GM18870 (cell line): Measurements from ENCODE around the gene ZEB2.

Source experiments
- ATAC-seq: cut with Tn5 transposase; IDR thresholded peaks from one replicate; pipeline ENCODE4 v1.9.1; 2021; ENCODE audit warnings: moderate library complexity; ENCODE audit not compliant: unreplicated experiment

Gene ZEB2

DNA sequence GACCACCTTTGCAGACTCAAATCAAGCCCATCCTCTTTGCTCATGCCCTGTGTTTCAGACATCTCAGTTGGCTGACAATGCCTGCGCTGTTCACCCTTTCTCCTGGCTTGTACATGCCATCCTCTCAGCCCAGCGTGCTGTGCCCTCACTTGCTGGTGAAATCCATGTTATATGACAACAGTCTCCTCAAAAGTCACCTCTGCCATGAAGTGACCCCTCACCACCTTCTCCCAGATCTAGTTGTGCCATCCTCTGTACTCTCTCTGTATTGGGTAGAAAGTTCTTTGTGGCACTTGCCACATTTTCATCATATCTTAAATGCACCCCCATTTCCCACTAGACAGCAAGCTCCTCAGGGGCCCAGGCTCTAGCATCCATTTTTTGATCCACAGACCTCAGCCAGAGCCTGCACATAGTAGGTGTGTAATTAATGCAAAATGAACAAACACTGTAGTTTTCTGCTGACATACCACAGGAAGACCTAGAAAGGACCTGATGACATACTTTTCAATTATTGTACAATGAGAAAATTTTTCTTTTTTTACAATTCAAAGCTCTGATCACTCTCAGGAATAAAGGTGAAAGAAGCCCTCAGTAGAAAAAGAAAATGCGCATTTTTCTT is 22.8 kb downstream of the ZEB2 start:
- ATAC-seq = no peak

DNA sequence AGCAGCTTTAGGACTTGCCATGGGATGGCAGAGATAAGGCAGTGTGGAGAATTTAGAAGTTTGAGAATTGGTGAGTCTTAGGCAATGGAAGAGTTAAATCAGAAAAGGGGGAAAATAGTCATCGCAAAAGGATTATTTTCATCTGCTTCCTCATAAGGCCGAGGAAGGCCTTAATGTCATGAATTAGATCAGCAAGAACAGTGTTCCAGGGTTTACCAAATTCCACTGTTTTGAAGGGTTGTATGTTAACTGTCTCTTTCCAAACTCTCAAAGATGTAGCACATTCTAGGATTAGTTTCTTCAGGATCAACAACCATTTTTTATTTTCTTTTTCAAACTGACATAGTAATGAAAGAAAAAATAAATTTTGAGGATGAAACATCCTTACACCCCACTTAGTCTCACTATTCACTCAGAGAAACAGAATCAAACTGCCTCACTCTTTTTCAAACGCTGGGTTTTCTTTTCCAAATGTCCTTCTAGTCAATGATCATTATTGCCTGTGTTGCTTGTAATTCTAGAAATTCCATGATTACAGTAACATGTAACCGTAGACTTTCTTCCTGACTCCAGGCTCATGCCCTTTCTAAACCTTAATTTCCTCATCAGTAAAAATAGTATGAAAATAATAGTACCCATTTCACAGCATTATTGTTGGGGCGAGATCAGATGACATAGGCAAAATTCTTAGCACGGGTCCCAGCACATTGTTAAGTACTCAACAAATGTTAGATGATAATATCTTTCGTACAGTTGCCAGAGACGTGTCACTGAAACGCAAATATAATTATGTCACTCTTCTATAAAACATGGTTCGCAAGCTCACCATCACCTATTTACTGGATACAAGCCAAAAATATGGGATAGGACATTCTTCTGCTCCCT is 23.6 kb downstream of the ZEB2 start:
- ATAC-seq = no peak

DNA sequence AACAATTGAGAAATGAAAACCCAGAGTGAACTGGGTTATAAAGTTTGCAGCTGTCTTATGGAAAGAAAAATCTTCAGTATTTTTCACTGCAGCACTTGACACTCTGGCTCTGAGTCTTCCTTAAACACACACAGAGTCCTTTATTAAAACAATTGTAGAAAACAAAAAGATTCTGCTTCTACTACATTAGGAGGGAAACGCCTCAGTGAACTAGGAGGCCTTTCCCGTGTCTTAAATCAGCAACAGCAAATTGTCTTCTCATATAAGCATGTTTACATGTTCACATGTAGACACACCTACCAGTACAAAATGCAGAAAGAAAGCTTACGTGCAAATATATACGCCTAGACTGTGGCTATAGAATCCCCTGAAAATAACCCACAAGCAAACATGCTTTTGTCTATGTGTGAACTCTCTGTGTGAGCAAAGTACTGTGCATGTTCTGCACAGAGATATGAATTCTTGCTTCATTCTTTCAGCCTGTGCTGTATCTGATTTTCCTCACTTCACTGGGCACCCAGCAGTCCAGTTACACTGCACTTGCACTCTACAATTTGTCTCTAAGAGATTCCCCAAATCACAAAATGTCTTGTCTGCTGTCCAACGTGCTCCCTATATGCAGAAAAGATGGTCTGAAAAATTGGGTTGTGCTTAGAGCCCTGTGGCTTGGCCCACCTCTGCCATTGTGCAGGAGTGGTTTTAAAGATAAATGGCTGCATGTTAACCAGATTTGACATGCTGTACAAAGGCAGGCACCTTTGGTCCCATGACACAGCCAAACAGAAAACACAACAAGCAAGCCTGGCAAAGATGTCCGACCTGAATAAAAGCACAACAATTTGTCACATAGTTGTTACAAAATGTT is 24.5 kb downstream of the ZEB2 start:
- no peak for ATAC-seq

DNA sequence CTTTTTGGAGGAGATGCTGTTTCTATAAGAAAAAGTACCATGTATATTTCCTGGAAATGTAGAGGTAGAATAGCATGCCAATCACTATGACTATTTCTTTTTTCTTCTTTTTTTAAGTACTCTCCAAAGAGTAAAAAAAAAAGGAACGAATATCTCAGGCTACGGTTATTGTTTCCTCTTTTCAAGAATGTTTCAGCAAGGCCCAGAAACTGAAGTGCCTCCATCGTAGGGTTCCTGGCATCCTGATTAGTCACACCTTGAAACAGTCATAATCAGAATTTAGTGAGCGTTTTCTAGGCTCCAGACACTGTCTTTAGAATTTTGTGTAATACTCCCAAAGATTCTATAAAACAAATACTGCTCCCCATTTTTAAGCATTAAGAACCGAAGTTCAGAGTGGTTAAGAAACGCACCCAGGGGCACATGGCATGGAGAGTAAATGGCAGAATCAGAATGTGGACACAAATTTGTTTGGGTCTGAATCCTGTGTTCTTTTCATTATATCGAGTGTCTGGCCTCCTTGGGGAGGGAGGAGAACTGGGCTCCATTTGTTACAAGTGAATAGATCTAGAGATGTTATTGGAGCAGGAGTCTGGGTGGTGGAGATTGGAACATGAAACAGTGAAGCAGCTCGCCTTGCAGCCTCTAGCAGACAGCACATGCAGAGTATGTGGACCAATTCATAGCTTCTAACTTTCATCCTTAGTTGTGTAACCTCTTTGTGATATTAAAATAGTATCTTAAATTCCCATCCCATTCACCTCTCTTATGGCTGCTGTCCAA is 26.7 kb downstream of the ZEB2 start:
- ATAC-seq = no peak

DNA sequence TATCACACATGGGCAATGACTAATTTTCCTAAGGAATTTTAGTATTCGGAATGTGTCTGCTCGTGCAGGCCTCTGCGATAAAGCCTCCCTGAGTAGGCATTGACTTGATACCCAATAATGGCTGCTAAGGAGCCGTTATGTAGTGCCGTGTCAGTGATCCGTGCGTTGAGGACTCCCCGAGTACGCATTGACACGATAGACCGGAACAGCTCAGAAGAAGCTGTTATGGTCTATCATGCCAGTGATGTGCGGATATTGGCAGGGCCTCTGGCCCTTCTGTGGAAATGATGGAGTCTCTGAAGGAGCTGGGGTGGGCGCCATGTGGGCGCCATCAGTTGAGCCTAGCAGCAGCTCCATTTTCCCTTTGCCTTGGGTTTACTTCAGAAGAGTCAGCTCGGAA is 29.1 kb downstream of the ZEB2 start:
- ATAC-seq = no peak

DNA sequence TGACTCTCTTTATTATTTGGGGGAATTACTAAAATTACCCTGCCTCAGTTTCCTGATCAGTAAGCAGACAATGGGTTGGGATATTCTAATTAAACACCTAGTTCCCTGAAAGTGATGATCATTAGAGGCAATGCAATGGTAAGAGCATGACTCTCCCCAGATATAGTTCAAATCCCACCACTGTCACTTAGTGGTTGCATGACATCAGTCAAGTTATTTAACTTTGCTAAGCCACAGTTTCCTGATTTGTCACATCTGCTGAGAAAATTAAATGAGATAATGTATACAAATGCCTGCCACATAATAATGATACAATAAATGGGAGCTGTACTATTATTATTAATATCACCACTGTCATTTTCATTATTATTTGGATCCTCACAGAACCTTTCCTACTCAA is 29.9 kb downstream of the ZEB2 start:
- no peak for ATAC-seq

DNA sequence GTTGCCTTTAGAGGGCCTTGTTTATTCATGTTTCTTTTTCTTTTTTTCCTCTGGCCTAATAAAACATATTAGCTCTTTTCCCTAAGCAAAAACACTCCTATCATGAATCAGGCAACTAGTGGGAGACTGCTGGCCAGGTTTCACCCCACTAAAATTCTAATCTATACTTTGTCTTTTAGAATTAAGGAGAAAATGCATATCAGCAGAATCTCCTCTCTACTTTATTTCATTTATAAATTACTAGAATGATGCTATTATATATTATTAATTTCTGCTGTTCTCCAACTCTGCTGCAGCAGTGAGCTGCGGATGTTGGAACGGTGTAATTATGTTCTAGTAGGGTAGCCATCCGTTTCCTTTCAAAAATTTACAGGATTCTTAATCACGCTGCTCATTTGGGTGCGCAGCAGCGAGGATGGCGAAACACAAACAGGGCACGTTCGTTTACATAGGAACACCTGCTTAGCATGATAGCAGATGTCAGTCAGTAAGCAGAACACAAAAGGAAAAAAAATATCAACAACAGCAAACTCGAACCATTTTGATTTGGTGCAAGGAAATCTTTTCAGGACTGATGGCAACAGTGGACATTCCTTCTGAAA is 30.5 kb downstream of the ZEB2 start:
- no peak for ATAC-seq

DNA sequence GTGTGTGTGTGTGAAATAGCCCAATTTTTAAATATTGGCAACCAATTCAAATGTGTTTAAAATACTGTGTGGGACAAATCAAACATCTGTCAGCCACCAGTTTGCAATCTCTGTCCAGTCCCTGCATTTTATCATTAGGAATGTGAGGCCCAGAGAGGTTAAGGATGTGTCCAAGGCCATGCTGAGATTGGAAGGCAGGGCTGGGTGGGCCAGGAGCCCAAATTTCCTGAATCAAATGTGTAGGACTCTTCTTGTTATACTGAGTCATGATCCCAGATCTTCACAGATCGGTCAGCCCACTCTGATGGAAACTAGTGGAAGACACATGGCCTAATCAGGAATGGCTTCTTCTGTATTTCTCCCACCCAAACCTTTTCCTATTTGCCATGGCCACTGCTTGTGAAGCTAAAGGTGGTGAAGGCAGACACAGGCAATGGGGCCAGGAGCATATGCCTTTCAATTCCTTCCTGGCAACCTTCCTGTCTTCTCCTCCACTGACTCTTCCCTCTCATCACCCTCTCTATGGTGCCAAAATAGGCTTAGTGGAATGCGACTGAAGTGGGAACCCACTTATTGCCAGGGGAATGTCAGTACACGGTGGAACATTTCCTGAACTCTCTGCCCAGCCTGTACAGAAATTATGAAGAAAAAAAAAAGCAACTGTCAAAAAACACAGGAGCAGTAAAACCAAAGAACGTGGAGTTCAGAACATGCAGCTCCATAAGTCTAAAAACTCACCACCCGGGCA is 35.5 kb downstream of the ZEB2 start:
- no peak for ATAC-seq

DNA sequence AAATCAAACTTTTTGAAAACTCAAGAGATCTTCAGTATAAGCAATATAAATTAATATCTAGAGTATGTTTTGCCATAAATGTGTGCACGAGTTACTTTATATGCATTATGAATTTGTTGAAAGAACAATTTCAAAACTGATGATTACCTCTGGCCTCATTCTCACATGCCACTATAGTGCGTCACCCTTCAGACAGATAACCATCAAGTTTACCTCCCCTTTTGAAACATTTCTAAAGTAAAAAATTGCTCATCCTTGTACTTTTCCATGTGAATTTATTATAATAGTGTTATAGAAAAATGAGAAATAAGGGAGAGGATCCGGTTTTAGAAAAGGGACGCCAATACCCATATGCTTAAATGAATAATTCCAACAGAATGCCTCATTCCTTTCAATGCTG is 38.3 kb downstream of the ZEB2 start:
- ATAC-seq = no peak

DNA sequence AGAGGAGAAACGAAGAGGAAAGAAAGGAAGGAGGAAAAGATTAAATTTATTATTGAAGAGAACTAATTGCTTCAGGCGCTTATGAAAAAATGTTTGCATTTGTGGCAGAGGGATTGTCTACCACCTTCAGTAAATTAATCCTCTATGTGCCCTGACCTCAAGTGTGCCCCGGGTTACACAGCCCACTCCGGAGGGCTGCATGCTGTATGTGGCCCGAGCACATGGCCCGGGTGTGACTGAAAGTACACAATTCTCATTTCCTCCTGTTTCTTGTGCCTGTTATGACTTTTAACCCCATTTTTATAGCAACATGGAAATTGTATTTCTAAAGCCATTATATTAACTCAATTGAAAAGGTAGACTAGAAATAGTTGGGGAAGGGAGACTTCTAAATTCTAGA is 38.8 kb downstream of the ZEB2 start:
- ATAC-seq = no peak

DNA sequence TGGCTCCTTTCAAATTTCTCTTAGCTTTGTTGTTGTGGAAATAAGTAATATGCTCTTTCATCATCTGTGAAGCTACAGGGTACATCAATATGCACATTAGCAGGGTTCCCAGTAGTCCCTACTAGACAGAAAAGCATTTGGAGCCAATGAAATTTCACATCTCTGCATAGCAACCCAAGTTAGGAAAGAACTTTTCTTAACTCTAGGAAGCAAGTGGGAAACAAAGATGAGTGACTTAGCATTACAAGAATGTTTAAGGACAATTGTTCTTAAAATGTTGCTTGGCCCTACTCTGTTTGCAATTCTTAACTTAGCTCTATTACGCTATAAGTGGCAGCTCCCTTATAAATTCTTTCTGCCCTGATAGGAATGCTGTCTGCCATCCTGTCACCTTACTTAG is 39.6 kb downstream of the ZEB2 start:
- ATAC-seq = no peak

DNA sequence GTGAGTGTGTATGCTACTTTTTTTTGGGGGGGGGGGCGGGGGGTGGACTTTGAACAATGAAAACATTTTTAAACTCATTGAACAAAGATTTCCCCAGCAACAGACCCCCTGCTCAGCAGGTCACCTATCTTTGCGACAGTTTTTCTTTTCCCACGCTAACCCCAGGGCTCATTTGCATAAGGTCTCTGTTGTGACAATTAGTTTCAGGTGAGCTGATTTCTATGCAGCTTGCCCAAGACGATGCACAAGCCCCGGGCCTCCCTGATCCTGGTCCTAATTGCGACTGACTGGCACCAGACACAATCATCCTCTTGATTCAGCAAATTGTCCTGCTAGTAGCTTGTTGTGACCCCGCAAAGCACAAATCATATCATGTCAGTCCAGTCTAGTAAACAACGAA is 40.3 kb downstream of the ZEB2 start:
- no peak for ATAC-seq

DNA sequence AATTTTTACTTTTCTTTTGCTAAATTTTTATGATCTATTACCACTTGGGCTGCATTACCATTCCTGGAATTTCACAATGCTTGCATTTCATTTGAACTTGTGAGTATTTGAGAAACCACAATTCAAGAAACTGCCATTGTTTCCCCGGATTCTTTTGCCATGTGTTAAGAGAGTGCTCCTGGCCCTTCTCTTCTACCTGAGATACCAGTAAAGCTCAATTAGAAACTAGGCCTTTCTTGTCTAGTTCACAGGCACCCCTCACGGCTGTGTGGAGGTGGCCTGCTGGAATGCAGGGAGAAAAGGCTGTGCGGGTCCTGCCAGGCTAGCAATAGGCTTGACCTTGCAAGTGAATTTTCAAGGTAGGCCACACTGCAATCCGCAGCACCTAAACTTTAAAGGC is 40.8 kb downstream of the ZEB2 start:
- no peak for ATAC-seq

DNA sequence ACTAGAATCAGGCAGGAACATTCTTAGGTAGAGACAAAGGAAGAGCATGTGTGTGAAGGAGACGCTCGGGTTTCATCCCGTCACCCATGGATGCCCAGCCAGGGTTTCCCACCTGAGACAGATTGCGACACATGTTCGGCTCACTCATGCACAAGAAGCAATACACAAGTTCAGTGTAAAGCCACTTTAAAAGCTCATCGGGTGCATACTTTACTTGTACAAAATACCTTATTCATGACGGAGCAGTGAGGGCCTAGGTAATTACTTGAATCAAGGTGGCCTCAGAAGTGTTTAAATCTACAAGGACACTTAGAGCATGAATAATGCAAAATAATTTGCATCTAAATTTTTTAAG is 42.0 kb downstream of the ZEB2 start:
- ATAC-seq = no peak

DNA sequence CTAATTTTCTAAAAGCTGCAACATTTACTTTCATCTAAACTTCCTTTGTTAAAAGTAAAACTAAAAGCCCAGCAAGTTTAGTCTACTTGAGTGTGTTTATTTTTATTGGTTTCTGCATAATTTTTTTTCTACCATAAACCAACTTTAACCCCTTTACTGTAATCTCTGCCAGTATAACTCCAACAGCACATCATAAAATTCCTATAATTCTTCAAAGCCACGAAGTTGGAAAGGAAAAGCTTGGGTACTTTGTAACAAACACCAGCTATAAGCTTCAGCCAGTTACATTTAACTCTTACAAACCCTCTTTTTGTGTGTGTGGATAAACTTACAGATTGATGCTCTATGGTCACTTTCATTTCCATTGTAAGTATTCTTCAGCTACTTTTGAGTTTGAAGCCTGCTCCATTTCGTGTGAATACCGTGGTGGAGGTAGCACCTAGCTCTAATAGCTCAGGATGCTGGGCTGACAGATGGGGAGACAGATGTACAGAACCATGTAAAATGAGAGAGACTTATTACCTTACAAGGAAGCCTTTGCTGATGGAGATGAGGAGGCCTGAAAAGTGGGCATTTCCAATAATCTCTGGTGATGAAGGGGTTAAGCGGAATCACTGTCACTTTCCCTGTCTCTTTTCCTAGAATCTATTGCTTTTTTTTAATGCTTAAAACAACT is 42.5 kb downstream of the ZEB2 start:
- no peak for ATAC-seq

DNA sequence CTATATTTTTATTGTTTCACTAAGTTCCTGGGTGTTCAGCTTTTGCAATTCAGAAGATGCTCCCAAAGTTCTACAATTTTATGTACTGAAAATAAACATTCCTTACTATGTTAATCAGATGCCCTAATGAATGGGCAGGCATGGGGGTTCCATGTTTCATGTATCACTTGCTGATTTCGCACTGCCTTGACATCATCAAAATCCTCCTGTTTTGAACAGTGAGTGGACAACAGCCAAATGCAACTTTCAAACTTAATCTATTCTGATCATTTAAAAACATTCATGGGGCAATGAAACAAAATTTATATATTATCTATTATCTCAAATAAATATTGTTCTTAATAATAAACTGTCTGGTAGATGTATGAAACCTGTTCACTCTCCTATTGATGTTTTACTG is 43.2 kb downstream of the ZEB2 start:
- ATAC-seq = no peak

DNA sequence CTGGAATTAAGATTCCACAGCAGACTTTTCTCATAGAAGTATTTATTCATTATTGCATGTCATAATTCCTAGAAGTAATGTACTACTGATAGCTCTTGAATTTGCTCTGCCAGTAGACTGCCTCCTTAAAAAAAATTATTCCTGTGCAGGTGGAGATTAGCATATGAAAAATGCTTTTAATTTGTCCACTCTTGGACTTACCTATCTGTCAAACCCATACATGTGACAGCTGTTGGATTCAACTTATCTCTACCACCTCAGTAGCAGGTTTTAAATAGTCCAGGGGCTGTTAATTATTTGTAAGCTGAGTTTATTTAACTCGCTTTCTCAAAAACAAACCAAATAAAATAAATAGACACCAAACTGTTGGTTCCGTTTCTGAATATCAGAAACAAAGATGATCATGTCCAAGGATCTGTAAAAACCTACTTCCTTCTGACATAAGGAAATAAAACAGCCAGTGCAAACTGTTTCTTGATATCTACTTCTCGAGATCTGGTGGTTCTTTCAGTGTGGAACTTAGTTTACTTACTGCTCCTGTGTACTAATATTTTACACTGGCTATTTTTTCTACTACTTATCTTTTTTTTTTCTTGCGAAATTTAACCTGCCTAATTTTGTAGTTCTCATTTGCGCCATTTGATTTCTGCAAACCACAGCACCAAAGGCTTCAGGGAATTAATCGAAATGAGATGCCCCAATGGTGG is 44.2 kb downstream of the ZEB2 start:
- ATAC-seq = no peak

DNA sequence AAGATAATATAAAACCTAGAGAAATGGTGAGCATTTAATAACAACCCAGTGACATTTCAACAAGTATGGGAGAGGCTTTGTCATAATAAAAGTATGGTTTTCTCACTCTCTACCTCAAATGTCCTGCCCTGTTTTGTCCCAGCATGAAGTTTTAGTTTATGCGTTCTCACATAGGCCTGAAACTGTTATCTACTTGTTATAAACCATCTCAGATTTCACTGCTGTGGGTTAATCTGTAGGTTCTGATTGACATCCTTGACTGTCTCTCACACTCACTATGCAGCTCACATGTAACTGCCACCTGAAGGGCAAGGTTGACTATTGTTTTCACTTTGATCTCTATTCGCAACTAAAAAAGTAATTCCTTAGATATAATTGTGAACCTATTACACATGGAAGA is 44.9 kb downstream of the ZEB2 start:
- ATAC-seq = peak; percentile 42

DNA sequence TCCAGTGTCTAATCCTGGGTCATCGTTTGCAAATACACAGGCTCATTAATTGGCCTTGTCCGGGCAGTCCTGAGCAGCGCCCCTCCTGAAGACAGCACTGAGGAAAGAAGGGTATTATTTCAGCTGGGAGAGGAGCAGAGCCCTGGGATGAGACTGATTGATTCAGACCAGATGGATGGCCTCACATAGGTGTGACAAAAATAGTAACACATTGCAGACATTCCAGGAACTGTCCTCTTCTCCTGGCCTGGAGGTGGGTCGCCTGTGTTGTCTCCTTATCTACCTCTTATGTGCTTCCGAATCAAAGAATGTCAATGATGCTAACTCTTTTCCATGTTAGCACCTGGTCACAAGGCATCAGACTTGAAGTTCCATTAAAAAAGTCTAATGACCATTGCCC is 45.9 kb downstream of the ZEB2 start:
- ATAC-seq = no peak
